Measurements from ENCODE around the gene WDR45B.
"Not testable (repeated sequence)": the region's sequence is repeated elsewhere in the genome, so short reads cannot be mapped to it uniquely, and the experiment has no call there.

Gene WDR45B

DNA sequence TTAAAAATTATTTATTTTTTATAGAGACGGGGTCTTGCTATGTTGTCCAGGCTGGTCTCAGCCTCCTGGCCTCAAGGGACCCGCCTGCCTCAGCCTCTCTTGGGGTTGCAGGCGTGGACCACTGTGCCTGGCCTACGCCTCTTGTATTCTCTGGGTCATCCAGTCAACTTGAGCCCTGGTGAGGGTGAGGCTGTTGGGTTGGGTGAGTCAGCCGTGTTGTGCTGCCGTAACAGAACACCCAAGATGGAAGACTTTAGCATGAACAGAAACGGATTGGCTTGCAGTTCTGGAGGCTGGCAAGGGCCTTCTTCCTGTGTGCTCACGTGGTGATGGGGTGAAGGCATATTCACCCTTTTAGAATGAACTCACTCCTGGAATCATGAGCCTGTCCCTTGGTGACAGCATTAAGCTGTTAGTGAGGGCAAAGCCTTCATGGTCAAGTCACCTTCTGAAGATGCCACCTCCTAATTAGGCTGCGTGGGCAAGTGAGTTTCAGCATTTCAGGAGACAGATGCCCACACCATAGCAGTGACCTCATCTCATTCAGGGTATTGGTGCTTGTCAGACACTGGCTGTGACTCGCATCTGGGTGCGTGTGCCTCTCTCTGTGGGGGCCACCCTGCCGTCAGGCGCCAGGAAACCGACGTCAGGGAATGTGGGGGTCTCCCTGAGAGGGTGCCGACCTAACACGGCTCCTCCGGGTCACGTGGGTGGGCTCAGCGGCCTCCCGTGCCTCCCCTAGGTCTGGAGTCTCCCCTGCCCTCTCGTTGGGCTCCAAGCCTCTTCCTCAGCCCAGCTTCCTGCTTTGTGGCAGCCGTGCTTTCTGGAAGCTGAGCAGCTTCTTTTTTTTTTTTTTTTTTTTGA, 49.8 kb downstream of the WDR45B start:
- no peak for DNase-seq

GRCh38 chr17:82596837-82597672, 51.2 kb downstream of the WDR45B start:
- DNase-seq: no peak

DNA sequence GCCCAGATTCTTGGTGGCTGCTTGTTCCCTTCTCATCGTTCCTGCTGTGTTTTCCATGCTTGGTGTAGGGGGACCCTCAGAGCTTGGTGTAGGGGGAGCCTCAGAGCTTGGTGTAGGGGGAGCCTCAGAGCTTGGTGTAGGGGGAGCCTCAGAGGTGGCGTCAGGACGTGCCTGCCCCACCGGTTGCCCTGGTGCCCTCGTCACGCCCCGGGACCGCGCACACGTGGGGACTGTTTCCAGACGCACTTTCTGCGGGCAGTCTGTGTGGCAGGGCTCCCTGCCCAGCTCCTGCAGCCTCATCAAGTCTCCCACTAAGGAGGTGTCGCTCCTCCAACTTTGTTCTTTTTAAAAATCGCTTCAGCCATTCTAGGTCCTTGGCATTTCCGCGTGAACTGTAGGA, 51.9 kb downstream of the WDR45B start:
- no peak for DNase-seq

GRCh38 chr17:82595893-82596292, 52.4 kb downstream of the WDR45B start:
- no peak for DNase-seq

GRCh38 chr17:82594571-82594970, 53.7 kb downstream of the WDR45B start:
- DNase-seq: no peak

DNA sequence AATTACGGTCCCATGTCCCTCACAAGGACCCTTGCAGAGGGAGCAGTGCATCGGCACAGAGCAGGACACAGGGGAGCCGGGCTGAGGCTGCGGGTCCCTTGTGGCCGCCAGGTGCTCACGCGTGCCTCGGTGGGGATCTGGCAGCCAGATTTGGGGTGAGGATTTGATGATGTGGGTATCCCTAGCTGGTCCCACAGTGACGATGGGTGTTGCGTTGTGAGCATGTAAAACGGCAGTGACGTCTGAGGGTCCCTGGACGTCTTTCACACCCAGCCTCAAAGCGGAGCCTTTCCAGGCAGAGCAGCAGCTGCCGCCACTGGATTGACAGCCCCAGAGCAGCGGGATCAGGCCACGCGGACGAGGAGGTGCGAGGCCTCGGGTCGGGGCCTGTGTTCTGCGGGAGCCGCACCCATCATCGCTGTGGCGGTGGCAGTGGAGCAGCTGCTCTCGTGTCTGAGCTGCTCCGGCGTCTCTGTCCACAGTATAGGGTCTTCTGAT, 54.6 kb downstream of the WDR45B start:
- DNase-seq: no peak

GRCh38 chr17:82592767-82593589, 55.3 kb downstream of the WDR45B start:
- DNase-seq: peak; percentile 85

DNA sequence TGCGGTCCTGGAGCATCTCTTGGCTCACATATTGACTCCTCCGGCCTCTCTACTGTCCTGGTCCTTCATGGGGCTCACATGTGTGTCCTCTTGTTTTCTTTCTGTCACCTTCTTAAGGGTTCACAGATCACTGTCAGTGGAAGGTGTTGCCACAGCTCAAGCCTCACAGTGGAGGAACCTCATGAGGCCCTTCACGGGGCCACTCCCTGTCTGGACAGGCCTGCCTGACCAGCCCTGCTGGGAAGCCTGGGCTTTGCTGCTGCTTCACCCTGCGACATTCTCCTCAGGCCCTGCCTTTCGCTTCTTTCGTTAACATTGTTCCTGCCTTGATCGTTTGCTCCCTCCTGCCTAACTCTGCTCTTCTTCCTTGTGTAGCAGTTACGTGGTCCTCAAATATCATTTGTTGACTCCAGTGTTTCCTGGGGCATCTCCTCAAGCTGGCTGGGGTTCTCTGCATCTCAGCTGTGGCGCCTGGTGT, 55.9 kb downstream of the WDR45B start:
- DNase-seq: peak; percentile 22

DNA sequence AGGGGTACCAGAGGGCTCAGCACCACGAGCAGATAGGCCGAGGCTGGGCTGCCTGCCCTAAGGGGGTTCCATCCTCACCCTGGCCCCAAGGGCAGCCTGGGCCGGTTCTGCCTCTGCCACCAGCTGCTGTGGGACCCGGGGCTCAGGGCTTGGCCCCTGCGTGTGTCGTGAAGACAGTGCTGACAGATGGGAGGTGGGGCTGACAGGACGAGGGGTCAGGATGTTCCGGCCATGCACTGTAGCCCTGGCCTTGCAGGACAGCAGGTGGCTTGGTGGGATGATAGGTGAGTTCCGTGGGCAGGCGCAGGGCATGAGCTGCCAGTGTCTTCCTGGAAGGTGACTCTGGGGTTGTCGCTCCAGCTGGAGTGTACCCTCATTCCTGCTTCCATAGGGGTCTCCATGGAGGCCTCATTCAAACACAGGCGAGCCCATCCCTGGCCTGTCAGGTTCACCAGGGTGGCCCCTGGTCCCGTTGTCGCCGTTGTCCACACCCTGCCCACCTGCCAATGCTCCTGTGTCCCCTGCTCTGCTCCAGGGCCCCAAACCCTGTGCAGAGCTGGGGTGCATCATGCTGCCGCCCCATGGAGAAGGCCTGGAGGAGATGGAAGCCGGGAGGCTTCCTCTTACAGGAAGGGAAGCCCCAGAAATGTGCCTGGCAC, 57.2 kb downstream of the WDR45B start:
- no peak for DNase-seq

DNA sequence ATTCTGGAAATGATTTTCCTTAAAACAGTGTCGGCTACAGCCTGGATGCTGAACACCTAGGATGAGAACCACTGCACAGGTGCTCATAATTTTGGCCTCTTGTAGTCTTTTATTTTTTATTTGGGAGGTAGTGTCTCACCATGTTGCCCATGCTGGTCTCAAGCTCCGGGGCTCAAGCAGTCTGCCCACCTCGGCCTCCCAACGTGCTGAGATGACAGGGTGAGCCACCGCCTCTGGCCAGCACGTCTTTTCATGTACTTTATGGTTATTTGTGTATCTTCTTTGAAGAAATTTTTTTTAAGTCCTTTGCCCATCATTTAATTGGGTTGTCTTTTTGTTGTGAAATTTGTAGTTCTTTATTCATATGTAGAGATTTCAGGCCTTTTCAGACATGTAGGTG, 58.0 kb downstream of the WDR45B start:
- no peak for DNase-seq

- DNase-seq: no peak
Observed at GRCh38 chr17:82589851-82590180, 58.4 kb downstream of the WDR45B start.

- no peak for DNase-seq
Observed at GRCh38 chr17:82588266-82589175, 59.7 kb downstream of the WDR45B start.

GRCh38 chr17:82587234-82588086, 60.8 kb downstream of the WDR45B start:
- DNase-seq: no peak

GRCh38 chr17:82586576-82587233, 61.5 kb downstream of the WDR45B start:
- no peak for DNase-seq

GRCh38 chr17:82585935-82586575, 62.2 kb downstream of the WDR45B start:
- not testable (repeated sequence) for DNase-seq

DNA sequence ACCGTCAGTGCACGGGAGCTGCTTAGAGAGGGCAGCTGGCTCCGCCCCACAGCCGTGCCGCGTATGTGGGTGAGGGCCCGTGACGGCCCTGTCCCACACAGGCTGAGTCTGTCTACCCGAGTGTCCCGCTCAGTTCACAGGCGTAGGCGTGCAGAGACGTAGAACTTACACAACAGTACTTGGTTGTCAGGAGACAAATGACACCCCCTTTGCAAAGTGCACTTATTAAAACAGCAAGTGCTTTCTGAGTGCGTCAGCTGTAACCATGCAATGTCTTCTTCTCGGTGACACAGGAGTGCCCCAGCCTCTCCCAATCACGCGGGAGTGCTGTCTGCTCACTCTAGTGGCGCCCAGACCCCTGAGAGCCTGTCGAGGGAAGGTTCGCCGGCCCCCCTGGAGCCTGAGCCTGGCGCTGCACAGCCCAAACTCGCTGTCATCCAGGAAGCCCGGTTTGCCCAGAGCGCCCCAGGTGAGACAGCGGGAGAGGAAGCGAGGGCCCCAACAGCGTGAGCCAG, 64.5 kb downstream of the WDR45B start:
- DNase-seq: no peak

DNA sequence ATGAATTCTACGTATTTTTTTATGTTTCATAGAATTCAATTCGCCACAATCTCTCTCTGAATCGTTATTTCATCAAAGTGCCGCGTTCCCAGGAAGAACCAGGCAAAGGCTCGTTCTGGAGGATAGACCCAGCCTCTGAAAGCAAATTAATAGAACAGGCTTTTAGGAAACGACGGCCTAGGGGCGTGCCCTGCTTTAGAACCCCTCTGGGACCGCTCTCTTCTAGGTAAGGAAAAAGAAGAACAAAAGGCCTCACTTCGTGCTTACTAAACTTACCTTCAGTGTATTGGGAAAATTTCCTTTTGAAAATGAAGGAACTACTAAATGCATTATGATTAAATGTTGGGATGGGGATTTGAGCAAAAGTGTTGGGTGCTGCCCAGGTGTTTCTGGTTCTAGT, 65.5 kb downstream of the WDR45B start:
- no peak for DNase-seq

GRCh38 chr17:82582213-82582612, 66.0 kb downstream of the WDR45B start:
- DNase-seq: no peak

GRCh38 chr17:82579969-82580368, 68.3 kb downstream of the WDR45B start:
- not testable (repeated sequence) for DNase-seq

Measured in GF-D8 (cell line).